ENCODE measurements around the gene MAN1A1. TPM values are rescaled to one million over a fixed set of nuclear protein-coding genes. Genes with fewer than 3 reads are reported as not detected.

The MAN1A1 gene
- total RNA-seq, 1 donor from 2014 or later, result 2.9 TPM

DNA sequence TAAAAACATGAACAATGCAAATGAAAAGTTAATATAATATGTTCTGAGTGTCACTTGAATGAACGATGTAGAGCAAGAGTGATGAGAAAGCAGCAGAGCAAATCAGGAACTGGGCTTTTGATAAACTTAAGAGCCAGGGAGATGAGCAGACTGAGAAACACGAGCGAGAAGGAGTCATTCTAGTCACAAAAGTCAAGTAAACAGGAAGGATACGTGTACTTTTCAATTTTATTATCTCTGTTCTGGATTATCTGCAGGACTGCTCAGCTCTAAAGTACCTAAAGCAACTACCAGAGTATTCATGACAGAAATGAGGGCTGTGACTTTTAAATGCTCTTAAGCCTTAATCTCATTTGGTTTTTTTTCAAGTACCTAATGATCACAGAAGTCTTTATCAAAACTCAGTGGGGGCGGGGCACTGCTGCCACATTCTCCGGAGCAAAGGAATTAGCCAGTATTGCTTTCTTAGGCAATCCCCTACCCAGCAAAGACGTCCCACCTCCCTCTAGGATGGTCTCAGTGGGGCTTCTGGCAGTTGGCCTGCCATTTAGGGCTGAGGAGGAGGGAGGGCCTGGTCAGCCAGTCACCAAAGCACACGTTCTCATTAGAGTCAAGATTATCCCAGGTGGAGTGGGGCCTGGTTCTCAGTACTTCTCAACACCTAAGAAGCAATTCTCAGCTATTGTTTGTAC is 8.6 kb downstream of the MAN1A1 start:
- Histone ChIP-seq H3K36me3 (ENCODE audit: control insufficient read depth, insufficient read depth, low read length) (no peaks in the 10 kb centered on the region), H3K4me3 (ENCODE audit: low read depth, low read length) (no peak overlapping the region), H3K27me3 (ENCODE audit: control insufficient read depth, insufficient read depth, low read length) (no peaks in the 10 kb centered on the region)
- DNase-seq (ENCODE audit: low read depth) (no peak), FAIRE-seq (no peak)
- TF ChIP-seq, protein P1, sequence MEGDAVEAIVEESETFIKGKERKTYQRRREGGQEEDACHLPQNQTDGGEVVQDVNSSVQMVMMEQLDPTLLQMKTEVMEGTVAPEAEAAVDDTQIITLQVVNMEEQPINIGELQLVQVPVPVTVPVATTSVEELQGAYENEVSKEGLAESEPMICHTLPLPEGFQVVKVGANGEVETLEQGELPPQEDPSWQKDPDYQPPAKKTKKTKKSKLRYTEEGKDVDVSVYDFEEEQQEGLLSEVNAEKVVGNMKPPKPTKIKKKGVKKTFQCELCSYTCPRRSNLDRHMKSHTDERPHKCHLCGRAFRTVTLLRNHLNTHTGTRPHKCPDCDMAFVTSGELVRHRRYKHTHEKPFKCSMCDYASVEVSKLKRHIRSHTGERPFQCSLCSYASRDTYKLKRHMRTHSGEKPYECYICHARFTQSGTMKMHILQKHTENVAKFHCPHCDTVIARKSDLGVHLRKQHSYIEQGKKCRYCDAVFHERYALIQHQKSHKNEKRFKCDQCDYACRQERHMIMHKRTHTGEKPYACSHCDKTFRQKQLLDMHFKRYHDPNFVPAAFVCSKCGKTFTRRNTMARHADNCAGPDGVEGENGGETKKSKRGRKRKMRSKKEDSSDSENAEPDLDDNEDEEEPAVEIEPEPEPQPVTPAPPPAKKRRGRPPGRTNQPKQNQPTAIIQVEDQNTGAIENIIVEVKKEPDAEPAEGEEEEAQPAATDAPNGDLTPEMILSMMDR (IDR thresholded peaks at IDR 0.05; ENCODE audit: insufficient read depth, low read length, severe bottlenecking), result no peak

DNA sequence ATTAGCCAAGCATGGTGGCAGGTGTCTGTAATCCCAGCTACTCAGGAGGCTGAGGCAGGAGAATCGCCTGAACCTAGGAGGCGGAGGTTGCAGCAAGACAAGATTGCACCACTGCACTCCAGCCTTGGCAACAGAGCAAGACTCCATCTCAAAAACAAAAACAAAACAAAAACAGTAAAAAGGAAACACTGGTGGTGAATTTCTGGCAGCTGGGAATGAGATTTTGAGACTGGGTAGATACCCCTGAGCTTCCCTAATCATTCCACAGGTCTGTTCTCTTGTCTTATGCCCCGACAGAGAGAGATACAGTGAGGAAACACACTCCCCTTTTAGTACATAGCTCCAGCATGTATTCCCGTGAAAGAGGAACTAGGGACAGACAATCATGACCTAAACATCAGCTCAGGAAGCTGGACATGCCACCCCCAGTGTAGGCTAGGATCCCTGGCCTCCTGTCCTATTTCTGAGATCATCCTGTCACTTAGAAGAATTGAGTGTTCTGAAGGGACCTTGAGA is 9.6 kb downstream of the MAN1A1 start:
- DNase-seq (ENCODE audit: low read depth), result no peak
- Histone ChIP-seq H3K36me3 (ENCODE audit: control insufficient read depth, insufficient read depth, low read length) (no peaks in the 10 kb centered on the region), H3K4me3 (ENCODE audit: low read depth, low read length) (no peak overlapping the region), H3K27me3 (ENCODE audit: control insufficient read depth, insufficient read depth, low read length) (no peaks in the 10 kb centered on the region)
- TF ChIP-seq, protein P1 (IDR thresholded peaks at IDR 0.05; ENCODE audit: insufficient read depth, low read length, severe bottlenecking), result no peak
- no peak for FAIRE-seq

DNA sequence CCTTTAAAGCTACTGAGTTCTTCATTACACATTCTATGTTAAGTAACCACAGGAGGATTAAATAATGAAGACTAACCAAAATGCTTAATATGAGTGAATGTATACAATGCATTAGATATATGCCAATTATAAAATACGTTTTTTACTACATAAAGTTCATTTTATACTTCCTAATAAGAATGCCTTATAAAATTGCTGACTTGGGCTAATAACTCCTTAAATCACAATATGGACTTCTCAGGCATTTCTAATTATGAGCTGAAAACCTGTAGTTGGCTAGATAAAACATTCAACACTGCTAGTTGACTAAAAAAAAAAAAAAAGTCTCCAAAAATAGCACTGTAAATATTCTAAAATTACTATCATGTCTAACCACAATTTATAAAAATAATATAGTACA is 11.8 kb downstream of the MAN1A1 start:
- Histone ChIP-seq H3K27me3 (ENCODE audit: control insufficient read depth, insufficient read depth, low read length) (no peaks in the 10 kb centered on the region), H3K36me3 (ENCODE audit: control insufficient read depth, insufficient read depth, low read length) (no peaks in the 10 kb centered on the region), H3K4me3 (ENCODE audit: low read depth, low read length) (no peak overlapping the region)
- TF ChIP-seq, protein P1 (IDR thresholded peaks at IDR 0.05; ENCODE audit: insufficient read depth, low read length, severe bottlenecking), result no peak
- DNase-seq (ENCODE audit: low read depth) (no peak), FAIRE-seq (no peak)

- FAIRE-seq (no peak), DNase-seq (ENCODE audit: low read depth) (no peak)
- Histone ChIP-seq H3K27me3 (ENCODE audit: control insufficient read depth, insufficient read depth, low read length) (no peaks in the 10 kb centered on the region), H3K4me3 (ENCODE audit: low read depth, low read length) (no peak overlapping the region), H3K36me3 (ENCODE audit: control insufficient read depth, insufficient read depth, low read length) (no peaks in the 10 kb centered on the region)
- TF ChIP-seq, protein P1 (IDR thresholded peaks at IDR 0.05; ENCODE audit: insufficient read depth, low read length, severe bottlenecking), result no peak
Measured at GRCh38 chr6:119337252-119337651, 12.3 kb downstream of the MAN1A1 start.

DNA sequence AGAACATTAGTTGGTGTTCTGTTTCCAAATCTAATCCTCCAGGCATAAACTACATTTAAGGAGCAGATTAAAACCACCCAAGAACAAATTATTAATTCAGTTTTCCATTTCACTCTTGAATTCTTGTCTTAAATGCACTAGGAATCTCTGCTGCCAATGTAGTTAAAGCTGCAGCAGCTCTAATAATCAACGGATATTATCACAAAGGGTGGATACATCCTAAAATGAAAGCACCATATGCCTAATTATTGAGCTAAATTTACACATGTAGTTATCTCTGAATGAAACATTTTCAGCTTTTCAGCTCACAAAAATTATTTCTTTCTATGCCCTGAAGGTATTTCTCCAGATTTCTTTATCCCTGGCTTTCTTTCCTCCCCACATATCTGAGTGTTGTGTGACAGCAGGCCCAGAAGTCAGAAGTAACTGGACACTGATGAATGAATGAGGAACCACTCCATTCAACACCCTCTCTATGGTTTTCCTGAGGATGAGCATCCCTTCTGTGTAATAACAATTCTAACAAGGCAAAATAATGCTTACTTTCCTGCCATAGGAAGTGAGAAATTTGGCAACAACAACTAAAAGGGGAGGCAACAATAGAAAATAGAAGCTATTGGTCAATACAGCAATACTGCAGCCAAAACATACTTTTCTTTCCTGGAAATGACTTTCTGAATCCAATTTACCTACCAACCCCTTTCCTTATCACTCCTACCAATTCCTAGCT is 14.9 kb downstream of the MAN1A1 start:
- Histone ChIP-seq H3K27me3 (ENCODE audit: control insufficient read depth, insufficient read depth, low read length) (no peaks in the 10 kb centered on the region), H3K4me3 (ENCODE audit: low read depth, low read length) (no peak overlapping the region), H3K36me3 (ENCODE audit: control insufficient read depth, insufficient read depth, low read length) (no peaks in the 10 kb centered on the region)
- TF ChIP-seq, protein P1 (IDR thresholded peaks at IDR 0.05; ENCODE audit: insufficient read depth, low read length, severe bottlenecking), result no peak
- no peak for DNase-seq (ENCODE audit: low read depth)
- FAIRE-seq, result no peak

All from bronchial epithelial cell (primary cell).